VCaP (cell line): ENCODE data around the gene MS4A8.

Experiments
- H3K27ac ChIP-seq: fragments of 450-650 bp; 2 replicates; pipeline ENCODE4 v1.5.1; 2017
- TF ChIP-seq, protein P1 (sequence below): fragments of 450-650 bp; conservative IDR thresholded peaks from 2 replicates; pipeline ENCODE4 v1.5.1; 2017; ENCODE audit warnings: mild to moderate bottlenecking, moderate library complexity

MS4A8 gene

GRCh38 chr11:60725592-60725991, 26.2 kb downstream of the MS4A8 start:
- no peak overlapping the region for H3K27ac ChIP-seq
- TF ChIP-seq, protein P1, sequence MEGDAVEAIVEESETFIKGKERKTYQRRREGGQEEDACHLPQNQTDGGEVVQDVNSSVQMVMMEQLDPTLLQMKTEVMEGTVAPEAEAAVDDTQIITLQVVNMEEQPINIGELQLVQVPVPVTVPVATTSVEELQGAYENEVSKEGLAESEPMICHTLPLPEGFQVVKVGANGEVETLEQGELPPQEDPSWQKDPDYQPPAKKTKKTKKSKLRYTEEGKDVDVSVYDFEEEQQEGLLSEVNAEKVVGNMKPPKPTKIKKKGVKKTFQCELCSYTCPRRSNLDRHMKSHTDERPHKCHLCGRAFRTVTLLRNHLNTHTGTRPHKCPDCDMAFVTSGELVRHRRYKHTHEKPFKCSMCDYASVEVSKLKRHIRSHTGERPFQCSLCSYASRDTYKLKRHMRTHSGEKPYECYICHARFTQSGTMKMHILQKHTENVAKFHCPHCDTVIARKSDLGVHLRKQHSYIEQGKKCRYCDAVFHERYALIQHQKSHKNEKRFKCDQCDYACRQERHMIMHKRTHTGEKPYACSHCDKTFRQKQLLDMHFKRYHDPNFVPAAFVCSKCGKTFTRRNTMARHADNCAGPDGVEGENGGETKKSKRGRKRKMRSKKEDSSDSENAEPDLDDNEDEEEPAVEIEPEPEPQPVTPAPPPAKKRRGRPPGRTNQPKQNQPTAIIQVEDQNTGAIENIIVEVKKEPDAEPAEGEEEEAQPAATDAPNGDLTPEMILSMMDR, result no peak

GRCh38 chr11:60731586-60731985, 32.2 kb downstream of the MS4A8 start:
- no peak overlapping the region for H3K27ac ChIP-seq
- TF ChIP-seq, protein P1, result no peak

DNA sequence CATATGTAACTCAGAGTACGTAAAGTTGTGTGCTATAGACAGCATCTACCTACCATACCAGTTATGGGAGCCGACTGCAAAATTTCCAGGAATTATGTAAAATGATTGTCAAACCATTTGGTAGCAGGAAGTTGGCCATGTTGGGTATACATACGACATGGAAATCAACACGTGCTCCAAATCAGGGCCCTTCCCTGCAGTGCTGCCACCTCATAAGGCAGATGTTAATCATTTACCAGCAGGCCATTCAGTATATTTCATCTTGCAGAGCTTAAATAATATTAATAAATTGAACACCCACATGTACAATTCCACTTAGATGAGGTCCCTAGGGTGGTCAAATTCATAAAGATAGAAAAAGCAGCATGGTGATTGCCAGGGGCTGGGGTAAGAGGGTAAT, 34.9 kb downstream of the MS4A8 start:
- H3K27ac ChIP-seq, result no peak overlapping the region
- TF ChIP-seq, protein P1, result no peak

GRCh38 chr11:60739114-60739513, 39.7 kb downstream of the MS4A8 start:
- TF ChIP-seq, protein P1, result no peak
- H3K27ac ChIP-seq, result no peak overlapping the region

- H3K27ac ChIP-seq, result no peak overlapping the region
- TF ChIP-seq, protein P1, result no peak
Measured at GRCh38 chr11:60740573-60740972, 41.2 kb downstream of the MS4A8 start.

DNA sequence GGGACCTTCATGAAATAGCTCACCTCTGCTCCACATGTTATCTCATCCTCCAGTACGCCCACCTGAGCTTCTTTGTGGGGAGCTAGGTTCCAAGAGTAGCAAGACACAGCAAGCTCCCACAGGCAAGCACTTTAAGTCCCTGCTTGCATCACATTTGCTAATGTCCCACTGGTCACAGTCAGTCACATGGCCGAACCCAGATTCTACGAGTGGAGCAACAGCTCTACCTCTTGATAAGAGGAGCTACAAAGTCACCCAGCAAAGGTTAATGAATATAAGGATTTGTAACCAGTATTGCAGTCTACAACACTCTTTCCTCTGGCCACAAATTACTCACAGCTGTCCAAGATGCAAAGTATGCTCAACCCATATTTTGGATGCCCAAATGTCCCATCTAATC, 42.0 kb downstream of the MS4A8 start:
- TF ChIP-seq, protein P1, result no peak
- H3K27ac ChIP-seq, result no peak overlapping the region

DNA sequence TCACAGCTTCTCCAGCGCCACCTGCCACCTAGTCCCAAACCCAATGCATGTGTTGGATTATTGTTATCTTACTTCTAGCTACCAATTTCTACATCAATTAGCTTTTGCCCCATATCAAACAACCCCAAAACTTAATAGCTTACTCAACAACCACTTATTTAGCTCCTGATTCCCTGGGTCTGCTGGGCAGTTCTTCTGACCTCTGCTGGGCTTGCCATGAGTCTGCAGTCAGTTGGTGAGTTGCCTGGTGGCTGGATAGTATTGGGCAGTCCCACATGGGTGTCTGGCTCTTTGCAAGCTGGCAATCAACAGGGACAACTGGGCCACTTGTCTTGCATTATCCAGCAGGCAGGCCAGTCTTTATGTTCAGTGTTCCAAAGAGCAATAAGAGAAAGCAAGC, 43.6 kb downstream of the MS4A8 start:
- TF ChIP-seq, protein P1, result no peak
- no peak overlapping the region for H3K27ac ChIP-seq

GRCh38 chr11:60744114-60744513, 44.7 kb downstream of the MS4A8 start:
- TF ChIP-seq, protein P1, result no peak

More at GRCh38 chr11:60744114-60744513, 44.7 kb downstream of the MS4A8 start:
- H3K27ac ChIP-seq, result no peak overlapping the region
